Activated CD8-positive, alpha-beta memory T cell treated with anti-CD3 and anti-CD28 coated beads, Interleukin-2, amount 50 U/mL, for 1 hour (primary cell): ENCODE results near the gene SPTAN1.

ENCODE experiments used
- DNase-seq: peaks from one replicate; pipeline ENCODE4 v3.0.0-alpha.2; 2020; ENCODE audit errors: extremely low read depth

Gene SPTAN1

GRCh38 chr9:128595471-128595870 is 43.1 kb downstream of the SPTAN1 start:
- DNase-seq = no peak

GRCh38 chr9:128600099-128600498 is 47.7 kb downstream of the SPTAN1 start:
- no peak for DNase-seq

- DNase-seq = no peak
Observed at GRCh38 chr9:128603697-128604096, 51.3 kb downstream of the SPTAN1 start.

- no peak for DNase-seq
Observed at GRCh38 chr9:128607642-128608350, 55.4 kb downstream of the SPTAN1 start.

GRCh38 chr9:128610897-128611296 is 58.5 kb downstream of the SPTAN1 start:
- DNase-seq = no peak

- DNase-seq = no peak
Observed at GRCh38 chr9:128611600-128612394, 59.4 kb downstream of the SPTAN1 start.

- DNase-seq = no peak
Observed at GRCh38 chr9:128614728-128615127, 62.3 kb downstream of the SPTAN1 start.

GRCh38 chr9:128615571-128615970 is 63.2 kb downstream of the SPTAN1 start:
- DNase-seq = no peak

GRCh38 chr9:128617943-128618342 is 65.6 kb downstream of the SPTAN1 start:
- DNase-seq = no peak

GRCh38 chr9:128619127-128619526 is 66.7 kb downstream of the SPTAN1 start:
- DNase-seq = no peak

GRCh38 chr9:128619779-128620178 is 67.4 kb downstream of the SPTAN1 start:
- no peak for DNase-seq

- DNase-seq = no peak
Observed at GRCh38 chr9:128621730-128622455, 69.5 kb downstream of the SPTAN1 start.

GRCh38 chr9:128624566-128624965 is 72.2 kb downstream of the SPTAN1 start:
- DNase-seq = no peak

- DNase-seq = no peak
Observed at GRCh38 chr9:128625391-128626146, 73.2 kb downstream of the SPTAN1 start.

GRCh38 chr9:128626181-128626580 is 73.8 kb downstream of the SPTAN1 start:
- DNase-seq = no peak

GRCh38 chr9:128627127-128627715 is 74.8 kb downstream of the SPTAN1 start:
- no peak for DNase-seq

GRCh38 chr9:128627906-128628305 is 75.5 kb downstream of the SPTAN1 start:
- no peak for DNase-seq

- no peak for DNase-seq
Observed at GRCh38 chr9:128628471-128629048, 76.2 kb downstream of the SPTAN1 start.

GRCh38 chr9:128629136-128629535 is 76.7 kb downstream of the SPTAN1 start:
- no peak for DNase-seq

- no peak for DNase-seq
Observed at GRCh38 chr9:128629852-128630545, 77.6 kb downstream of the SPTAN1 start.
